Glomerular visceral epithelial cell (primary cell): ENCODE measurements around the gene DEFB132.

ENCODE experiments used
- DNase-seq: peaks from one replicate; pipeline ENCODE4 v3.0.0-alpha.2; 2016; ENCODE audit errors: extremely low spot score

DEFB132 gene

DNA sequence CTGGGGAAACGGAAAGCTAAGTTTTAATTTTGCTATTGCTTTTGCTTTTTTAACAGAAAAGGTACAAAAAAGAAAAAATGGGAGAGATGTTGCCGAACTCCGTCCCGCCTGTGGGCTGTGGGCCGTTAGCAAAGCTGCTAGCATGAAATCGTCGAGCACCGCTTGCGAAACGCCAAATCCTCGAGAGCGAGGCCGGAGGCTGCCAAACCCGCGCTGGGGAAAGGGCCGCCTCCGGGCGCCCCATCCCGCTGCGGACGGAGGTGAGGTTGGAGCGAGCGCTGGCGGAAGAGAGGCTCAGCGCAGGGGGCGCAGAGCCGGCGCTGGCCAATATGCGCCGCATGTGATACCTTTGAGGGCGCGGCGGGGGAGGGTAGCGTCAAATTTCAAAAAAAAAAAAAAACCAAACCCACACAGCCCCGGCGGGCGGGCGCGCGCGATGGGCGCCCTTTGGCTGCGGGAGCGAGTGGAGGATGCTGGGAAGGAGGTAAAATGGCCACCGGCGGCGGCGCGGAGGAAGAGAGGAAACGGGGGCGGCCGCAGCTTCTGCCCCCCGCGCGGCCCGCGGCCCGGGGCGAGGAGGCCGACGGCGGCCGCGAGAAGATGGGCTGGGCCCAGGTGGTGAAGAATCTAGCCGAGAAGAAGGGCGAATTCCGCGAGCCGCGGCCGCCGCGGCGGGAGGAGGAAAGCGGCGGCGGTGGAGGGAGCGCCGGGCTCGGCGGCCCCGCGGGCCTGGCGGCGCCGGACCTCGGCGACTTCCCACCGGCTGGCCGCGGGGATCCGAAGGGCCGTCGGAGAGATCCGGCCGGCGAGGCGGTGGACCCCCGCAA is 39.8 kb downstream of the DEFB132 start, which contains the start of gene ZCCHC3:
TSS of gene ZCCHC3 (plus strand) at position 473 of the 827 bp plus-strand sequence. CDS start at position 490, 17 bp downstream.
- peak; percentile 98 for DNase-seq

DNA sequence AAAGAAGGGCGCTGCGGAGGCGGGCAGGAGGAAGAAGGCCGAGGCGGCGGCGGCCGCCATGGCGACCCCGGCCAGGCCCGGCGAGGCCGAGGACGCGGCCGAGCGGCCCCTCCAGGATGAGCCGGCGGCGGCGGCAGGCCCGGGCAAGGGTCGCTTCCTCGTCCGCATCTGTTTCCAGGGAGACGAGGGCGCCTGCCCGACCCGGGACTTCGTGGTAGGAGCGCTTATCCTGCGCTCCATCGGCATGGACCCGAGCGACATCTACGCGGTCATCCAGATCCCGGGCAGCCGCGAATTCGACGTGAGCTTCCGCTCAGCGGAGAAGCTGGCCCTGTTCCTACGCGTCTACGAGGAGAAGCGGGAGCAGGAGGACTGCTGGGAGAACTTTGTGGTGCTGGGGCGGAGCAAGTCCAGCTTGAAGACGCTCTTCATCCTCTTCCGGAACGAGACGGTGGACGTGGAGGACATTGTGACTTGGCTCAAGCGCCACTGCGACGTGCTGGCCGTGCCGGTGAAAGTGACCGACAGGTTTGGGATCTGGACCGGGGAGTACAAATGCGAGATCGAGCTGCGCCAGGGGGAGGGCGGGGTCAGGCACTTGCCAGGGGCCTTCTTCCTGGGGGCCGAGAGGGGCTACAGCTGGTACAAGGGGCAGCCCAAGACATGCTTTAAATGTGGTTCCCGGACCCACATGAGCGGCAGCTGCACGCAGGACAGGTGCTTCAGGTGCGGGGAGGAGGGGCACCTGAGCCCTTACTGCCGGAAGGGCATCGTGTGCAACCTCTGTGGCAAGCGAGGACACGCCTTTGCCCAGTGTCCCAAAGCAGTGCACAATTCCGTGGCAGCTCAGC is 40.6 kb downstream of the DEFB132 start:
- peak; percentile 76 for DNase-seq

GRCh38 chr20:298776-299391 is 41.4 kb downstream of the DEFB132 start:
- DNase-seq, result no peak

DNA sequence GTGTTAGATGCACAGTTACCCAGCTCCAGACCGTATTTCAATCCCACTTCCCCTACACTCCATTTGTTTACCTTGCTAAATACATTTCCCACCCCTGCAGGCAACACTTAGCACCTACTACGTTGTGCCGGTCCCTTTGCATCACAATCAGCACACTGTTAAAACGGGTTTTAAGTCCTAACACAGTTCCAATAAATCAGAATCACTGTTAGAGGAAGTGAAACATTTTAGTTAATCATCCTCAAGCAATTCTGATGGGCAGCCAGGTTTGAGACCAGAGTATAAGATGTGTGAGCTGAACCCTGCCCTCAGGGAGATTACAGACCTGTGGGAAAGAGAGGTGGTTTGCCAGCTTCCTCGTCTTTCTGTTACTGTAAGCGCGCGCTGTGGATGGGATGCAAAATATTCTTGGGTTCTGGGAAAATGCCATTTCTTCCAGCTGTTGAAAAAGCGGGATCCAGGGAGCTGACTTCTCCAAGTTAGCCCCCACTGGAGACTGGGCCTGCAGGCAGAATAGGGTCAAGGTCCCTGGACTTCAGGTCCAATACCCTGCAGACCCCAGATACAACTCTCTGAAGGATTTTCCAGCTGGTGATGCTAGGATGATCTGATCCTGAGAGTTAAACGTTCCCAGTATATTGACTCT is 42.9 kb downstream of the DEFB132 start:
- DNase-seq, result no peak

DNA sequence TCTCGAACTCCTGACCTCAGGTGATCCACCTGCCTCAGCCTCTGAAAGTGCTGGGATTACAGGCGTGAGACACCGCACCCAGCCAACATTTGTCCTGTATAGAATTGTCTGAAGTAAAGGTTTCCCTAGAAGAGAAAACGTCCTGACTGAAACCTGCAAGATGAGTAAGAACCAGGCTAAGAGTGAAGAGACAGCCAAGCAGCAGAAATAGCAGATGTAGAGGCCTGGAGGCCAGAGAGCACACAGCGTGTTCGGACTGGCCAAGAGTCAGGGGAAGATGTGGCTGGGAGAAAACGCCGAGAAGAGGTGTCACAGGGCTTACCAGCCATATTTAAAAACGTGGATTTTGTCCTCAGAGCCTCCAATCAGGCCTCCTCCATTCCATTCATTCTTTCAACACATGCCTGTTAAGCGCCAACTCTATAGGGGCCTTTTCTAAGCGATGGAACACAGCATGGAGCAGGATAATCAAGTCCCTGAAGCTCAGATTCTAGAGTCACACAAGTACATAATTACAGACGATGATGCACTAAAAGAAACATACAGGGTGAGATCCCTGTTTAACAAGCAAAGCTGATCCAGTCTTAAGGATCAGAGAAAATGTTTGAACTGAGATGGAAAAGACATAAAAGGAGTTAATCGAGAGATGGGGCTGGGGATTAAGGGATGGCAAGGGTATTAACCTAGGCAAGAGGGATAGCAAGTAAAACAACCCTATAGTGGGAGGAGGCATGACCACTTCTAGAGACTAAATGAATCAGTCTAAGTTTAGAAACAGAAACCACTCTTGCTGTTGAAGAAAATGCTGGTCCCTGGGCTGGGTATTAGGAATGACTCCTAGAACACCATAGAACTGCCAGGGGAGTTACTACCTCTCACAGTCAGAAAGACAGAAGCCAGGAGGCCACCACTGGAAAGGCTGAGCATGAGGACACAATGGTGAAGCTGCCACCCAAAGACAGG is 44.6 kb downstream of the DEFB132 start:
- no peak for DNase-seq

DNA sequence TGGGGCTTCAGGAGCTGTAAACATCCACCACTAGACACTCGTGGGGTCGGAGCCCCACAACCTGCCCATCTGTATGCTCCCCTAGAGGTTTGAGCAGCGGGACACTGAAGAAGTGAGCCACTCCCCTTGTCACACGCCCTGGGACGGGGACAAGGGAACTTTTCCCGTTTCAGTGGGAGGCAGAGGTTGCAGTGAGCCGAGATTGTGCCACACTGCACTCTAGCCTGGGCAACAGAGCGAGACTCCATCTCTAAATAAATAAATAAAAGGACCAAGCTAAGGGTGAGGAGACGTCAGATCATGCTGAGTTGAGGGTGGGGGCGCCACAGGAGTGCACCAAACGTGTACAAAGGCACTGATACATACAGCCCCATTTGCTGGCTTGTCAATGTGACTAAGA is 48.2 kb downstream of the DEFB132 start:
- no peak for DNase-seq

GRCh38 chr20:308427-309038 is 51.0 kb downstream of the DEFB132 start:
- no peak for DNase-seq

GRCh38 chr20:309306-309840 is 51.8 kb downstream of the DEFB132 start:
- DNase-seq, result no peak

DNA sequence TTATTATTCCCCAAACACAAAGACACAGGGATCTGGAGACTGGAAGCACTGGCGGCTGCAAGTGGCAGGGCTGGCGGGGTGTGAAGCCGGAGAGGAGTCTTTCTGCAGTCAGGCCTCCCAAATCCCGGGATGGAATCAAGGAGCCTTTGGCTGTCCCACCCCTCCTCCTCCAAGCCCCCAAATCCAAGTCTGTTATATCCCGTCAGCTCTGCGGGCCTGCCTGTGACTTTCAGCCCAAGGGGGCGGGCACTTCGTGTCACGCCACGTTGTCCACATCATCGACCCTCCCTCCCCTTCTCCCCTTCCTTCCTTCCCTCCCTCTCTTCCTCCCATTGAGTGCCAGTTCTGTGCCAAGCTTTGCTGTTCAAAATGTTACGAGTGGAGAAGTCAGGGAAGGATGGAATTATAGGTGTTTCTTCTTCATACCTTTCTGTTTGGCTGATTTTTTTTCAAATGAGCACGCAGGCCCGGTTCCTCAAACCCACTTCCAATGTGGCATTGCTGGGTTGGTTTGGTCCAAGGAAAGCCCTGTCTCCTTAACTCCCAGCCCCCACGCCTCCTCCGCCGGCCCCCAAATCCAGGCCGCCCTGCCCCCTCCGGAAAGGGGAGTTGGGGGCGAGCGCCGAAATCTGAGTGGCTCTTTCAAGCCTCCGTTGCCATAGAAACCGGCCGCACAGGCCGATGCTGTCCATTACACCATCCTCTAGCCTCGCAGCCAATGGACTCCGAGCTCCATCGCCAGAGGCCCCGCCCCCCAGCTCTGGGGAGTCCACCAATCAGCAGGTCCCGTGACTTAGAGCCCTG is 52.5 kb downstream of the DEFB132 start:
- peak; percentile 89 for DNase-seq

- no peak for DNase-seq
Measured at GRCh38 chr20:310645-311044, 53.1 kb downstream of the DEFB132 start.
